DOHH2 (cell line): ENCODE data around the gene HRK.

Experiments used
- H3F3A ChIP-seq: fragments of 200-600 bp; sonication (generic), shearing (Covaris generic); 2 replicates; pipeline ENCODE4 v1.6.0; 2016; ENCODE audit warnings: antibody characterized with exemption, mild to moderate bottlenecking; ENCODE audit not compliant: control insufficient read depth, insufficient read depth
- H3K27ac ChIP-seq: fragments of 200-600 bp; sonication (generic); 2 replicates; pipeline ENCODE4 v1.5.1; 2014; ENCODE audit warnings: low read depth, mild to moderate bottlenecking, low read length, moderate library complexity
- H3K27me3 ChIP-seq: fragments of 200-600 bp; sonication (generic); 2 replicates; pipeline ENCODE4 v1.6.1; 2014; ENCODE audit warnings: mild to moderate bottlenecking, low read length, mixed read lengths; ENCODE audit not compliant: control insufficient read depth
- H3K36me3 ChIP-seq: fragments of 200-600 bp; sonication (generic); 2 replicates; pipeline ENCODE4 v1.6.1; 2014; ENCODE audit warnings: mild to moderate bottlenecking, low read length, moderate library complexity, mixed read lengths; ENCODE audit not compliant: control insufficient read depth
- H3K4me1 ChIP-seq: fragments of 200-600 bp; sonication (generic); 2 replicates; pipeline ENCODE4 v1.6.1; 2014; ENCODE audit warnings: mild to moderate bottlenecking, low read length, mixed read lengths; ENCODE audit not compliant: control insufficient read depth
- H3K4me2 ChIP-seq: fragments of 200-600 bp; sonication (generic); 2 replicates; pipeline ENCODE4 v1.6.0; 2014; ENCODE audit warnings: mild to moderate bottlenecking, low read length, moderate library complexity
- H3K4me3 ChIP-seq: fragments of 200-600 bp; sonication (generic); 2 replicates; pipeline ENCODE4 v1.5.1; 2014; ENCODE audit warnings: mild to moderate bottlenecking, low read length, mixed read lengths
- H3K79me2 ChIP-seq: fragments of 200-600 bp; sonication (generic); 2 replicates; pipeline ENCODE4 v1.6.1; 2014; ENCODE audit warnings: mild to moderate bottlenecking, low read length, mixed read lengths; ENCODE audit not compliant: control insufficient read depth
- H3K9me2 ChIP-seq: fragments of 200-600 bp; sonication (generic); replicated peaks from 2 replicates; pipeline ENCODE4 v1.6.1; 2014; ENCODE audit warnings: mild to moderate bottlenecking, low read length, mixed read lengths; ENCODE audit not compliant: control insufficient read depth
- H3K9me3 ChIP-seq: fragments of 200-600 bp; sonication (generic); 2 replicates; pipeline ENCODE4 v1.6.1; 2014; ENCODE audit warnings: antibody characterized with exemption, low read length, mixed read lengths; ENCODE audit not compliant: control insufficient read depth, insufficient read depth
- H4K20me1 ChIP-seq: fragments of 200-600 bp; sonication (generic); 2 replicates; pipeline ENCODE4 v1.6.0; 2014; ENCODE audit warnings: low read depth, mild to moderate bottlenecking, antibody characterized with exemption, low read length, moderate library complexity; ENCODE audit not compliant: control insufficient read depth, insufficient read depth
- CTCF ChIP-seq: fragments of 200-600 bp; sonication (generic); IDR thresholded peaks from one replicate; pipeline ENCODE4 v1.5.1; 2014; ENCODE audit warnings: antibody characterized with exemption, mild to moderate bottlenecking, low read depth, low read length; ENCODE audit not compliant: poor library complexity, severe bottlenecking
- EZH2phosphoT487 ChIP-seq: fragments of 200-600 bp; sonication (generic); IDR thresholded peaks from 2 replicates; pipeline ENCODE4 v1.6.1; 2017; ENCODE audit warnings: borderline replicate concordance, mild to moderate bottlenecking, antibody characterized with exemption, low read length, moderate library complexity, mixed read lengths

The HRK gene

GRCh38 chr12:116860263-116860662 lies 21.0 kb downstream of the HRK start:
- H3K79me2 ChIP-seq, result peaks cover 61% of the 10 kb centered on the region
- peaks cover 64% of the 10 kb centered on the region for H3K36me3 ChIP-seq
- peak overlapping the region; percentile 98 for H3K27ac ChIP-seq
- TF ChIP-seq EZH2phosphoT487 (no peak), CTCF (no peak)
- peaks cover 96% of the 10 kb centered on the region for H3K4me1 ChIP-seq
- peak overlapping the region; percentile 79 for H3K4me3 ChIP-seq
- no peaks in the 10 kb centered on the region for H3K9me3 ChIP-seq
- H4K20me1 ChIP-seq, result no peaks in the 10 kb centered on the region
- H3F3A ChIP-seq, result peaks cover 54% of the 10 kb centered on the region
- H3K9me2 ChIP-seq, result no peaks in the 10 kb centered on the region
- H3K4me2 ChIP-seq, result peak overlapping the region; percentile 87
- no peaks in the 10 kb centered on the region for H3K27me3 ChIP-seq

- Histone ChIP-seq H3F3A (peaks cover 52% of the 10 kb centered on the region), H3K9me3 (no peaks in the 10 kb centered on the region), H3K27ac (peak overlapping the region; percentile 98), H3K36me3 (peaks cover 57% of the 10 kb centered on the region), H3K9me2 (no peaks in the 10 kb centered on the region), H3K79me2 (peaks cover 52% of the 10 kb centered on the region), H3K27me3 (no peaks in the 10 kb centered on the region), H4K20me1 (no peaks in the 10 kb centered on the region), H3K4me2 (peak overlapping the region; percentile 87), H3K4me3 (peak overlapping the region; percentile 79), H3K4me1 (peaks cover 97% of the 10 kb centered on the region)
- TF ChIP-seq EZH2phosphoT487, result no peak
- TF ChIP-seq CTCF, result no peak
Measured at GRCh38 chr12:116859079-116859478, 22.2 kb downstream of the HRK start.

- H4K20me1 ChIP-seq, result no peaks in the 10 kb centered on the region
- H3K27ac ChIP-seq, result peak overlapping the region; percentile 98
- peaks cover 46% of the 10 kb centered on the region for H3K36me3 ChIP-seq
- H3K9me3 ChIP-seq, result no peaks in the 10 kb centered on the region
- peaks cover 44% of the 10 kb centered on the region for H3F3A ChIP-seq
- no peaks in the 10 kb centered on the region for H3K27me3 ChIP-seq
- H3K79me2 ChIP-seq, result peaks cover 33% of the 10 kb centered on the region
- TF ChIP-seq CTCF (no peak), EZH2phosphoT487 (no peak)
- no peaks in the 10 kb centered on the region for H3K9me2 ChIP-seq
- H3K4me1 ChIP-seq, result peaks cover 84% of the 10 kb centered on the region
- H3K4me2 ChIP-seq, result peak overlapping the region; percentile 87
- peak overlapping the region; percentile 79 for H3K4me3 ChIP-seq
Measured at GRCh38 chr12:116856729-116857128, 24.5 kb downstream of the HRK start.
